T follicular helper cell (primary cell): ENCODE data around the gene SENP1.

Source experiments
- DNase-seq: peaks from one replicate; pipeline ENCODE4 v3.0.0-alpha.2; 2020; ENCODE audit warnings: low read depth

Gene SENP1

DNA sequence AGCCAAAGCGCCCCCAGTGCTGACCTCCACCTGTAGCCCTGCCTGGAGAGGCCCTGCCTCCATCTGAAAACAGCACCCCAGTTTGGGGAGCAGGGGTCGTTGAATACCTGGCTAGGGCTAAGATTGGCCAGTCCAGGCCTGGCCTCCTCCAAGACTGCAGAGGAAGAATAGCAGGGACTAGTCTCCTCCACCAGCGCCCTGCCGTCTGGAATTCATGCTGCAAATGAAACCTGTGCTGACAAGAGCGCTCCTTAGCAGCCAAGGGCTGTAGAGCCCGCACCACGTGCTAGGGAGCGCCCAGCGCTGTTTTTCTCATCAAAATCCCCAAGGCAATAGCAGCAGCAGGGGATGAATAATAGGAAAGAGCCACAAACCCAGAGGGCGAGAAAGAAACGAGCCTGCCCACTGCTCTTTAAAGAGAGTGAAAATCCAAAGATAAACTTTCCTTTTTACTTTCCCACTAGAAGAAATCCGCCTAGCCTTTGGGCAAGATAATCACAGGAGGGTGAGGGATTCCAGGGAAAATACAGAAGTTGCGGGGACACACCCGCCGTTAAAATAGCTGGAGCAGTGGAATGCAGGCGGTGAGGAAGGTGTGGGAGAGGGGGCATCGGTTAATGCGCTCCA, 104.9 kb downstream of the SENP1 start:
- DNase-seq: no peak

DNA sequence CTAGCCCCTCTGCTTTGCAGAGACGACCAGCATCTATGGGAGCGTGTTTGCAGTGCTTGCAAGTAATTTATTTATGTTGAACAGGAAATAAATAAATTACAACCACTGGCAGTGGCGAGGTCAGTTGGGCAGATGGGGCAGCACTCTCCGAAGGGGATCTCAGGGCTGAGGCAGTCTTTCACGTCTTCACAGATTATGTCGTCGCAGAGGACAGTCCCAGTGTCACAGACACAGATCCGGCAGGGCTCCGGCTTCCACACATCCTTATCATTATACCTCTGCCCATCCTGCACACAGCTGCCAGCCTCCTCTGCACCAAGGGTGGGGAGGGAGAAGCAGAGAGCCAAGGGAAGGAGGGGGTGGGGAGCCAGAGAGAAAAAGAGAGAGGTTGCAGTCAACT, 106.1 kb downstream of the SENP1 start:
- no peak for DNase-seq

DNA sequence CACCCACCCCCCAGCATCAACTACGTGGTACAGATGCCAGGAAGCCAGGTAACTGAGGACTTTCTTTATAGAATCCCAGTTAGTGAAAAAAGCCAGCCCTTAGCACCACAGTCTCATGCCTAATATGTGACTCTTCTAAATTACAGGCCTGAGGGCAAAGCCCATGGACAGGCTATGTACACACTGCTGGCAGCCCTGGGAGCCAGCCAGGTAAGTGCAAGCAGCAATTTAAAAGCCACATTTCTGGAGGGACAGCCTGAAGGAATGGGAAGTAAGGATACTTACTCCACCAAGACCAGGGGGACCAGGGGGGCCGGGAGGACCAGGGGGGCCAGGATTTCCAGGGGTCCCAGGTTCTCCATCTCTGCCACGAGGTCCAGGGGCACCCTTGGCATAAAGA, 108.6 kb downstream of the SENP1 start:
- no peak for DNase-seq

DNA sequence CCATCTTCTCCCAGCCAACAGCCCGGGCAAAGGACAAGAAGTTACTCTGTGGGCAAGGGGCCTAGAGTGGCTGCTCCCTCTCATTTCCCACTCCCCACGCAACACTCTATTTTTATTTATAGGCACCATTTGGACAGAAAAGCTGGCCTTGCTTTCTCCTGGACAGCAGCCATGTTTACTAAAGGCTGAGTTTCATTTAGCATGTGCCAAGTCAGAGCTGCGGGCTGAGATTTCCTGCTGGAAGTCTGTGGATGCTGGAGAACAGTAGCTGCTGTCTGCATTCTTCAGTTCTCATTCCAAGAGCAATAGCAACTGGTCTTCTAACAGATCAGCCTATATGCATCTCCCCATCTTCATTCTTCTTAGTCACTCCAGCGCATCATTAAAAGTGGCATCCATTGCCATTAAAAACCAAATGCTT, 109.9 kb downstream of the SENP1 start:
- DNase-seq: no peak

DNA sequence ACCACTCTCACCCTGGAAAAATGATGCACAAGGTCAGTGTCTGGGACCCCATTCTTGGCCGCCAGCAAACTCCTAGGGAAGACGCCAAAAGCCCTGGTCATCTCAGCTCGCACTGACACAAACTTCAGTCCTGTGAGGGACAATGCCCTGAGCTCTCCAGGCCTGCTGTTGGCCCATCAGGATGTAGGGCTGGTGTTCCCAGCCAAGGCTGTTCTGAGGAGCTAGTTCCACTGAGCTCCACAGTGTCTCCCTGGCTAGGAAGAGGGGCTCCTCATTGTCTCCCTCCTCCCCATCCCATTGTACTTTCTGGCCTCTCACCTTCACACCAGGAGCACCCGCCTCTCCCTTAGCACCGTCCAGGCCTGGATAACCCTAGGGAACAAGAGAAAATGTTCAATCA, 112.4 kb downstream of the SENP1 start:
- DNase-seq: no peak
